Measurements from ENCODE around the gene GGA1. TPM values are rescaled to one million over a fixed set of nuclear protein-coding genes. Genes with fewer than 3 reads are reported as not detected.

Gene GGA1
- total and polyA plus RNA-seq, 2 donors from 2014 or later, result 37.5 to 61.2 TPM

DNA sequence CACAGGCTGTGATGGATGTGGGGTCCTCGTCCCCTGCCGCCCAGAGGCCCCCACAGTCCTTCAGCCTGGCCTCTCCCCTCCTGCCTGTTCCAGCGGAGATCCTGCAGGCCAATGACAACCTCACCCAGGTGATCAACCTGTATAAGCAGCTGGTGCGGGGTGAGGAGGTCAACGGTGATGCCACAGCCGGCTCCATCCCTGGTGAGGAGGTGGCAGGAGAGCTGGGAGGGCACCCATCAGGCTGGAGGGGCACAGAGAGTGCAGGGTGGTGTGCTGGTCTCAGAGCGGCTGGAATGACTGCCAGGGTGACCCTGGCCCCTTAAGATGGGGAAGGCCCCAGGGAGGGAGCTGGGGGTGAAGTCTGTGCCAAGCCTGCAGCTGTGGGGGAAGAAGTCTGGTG is 16.2 kb downstream of the GGA1 start:
- Histone ChIP-seq H3K9ac (ENCODE audit: low read length in 3 of 3) (no peak overlapping the region), H3K4me3 (ENCODE audit: low read length in 3 of 3) (no peak overlapping the region), H3K27ac (ENCODE audit: low read depth in 2 of 2, low read length in 2 of 2) (no peak overlapping the region), H3K9me3 (ENCODE audit: control insufficient read depth in 2 of 3, insufficient read depth in 1 of 3, low read length in 3 of 3) (no peaks in the 10 kb centered on the region), H3K36me3 (ENCODE audit: control insufficient read depth in 2 of 3, insufficient read depth in 3 of 3, low read length in 3 of 3) (peaks cover 0 to 6% (median 2%) of the 10 kb centered on the region in 3 donors), H3K4me1 (ENCODE audit: control insufficient read depth in 2 of 3, insufficient read depth in 2 of 3, low read depth in 1 of 3, low read length in 3 of 3) (peaks cover 0 to 2% (median 0%) of the 10 kb centered on the region in 3 donors), H3K27me3 (ENCODE audit: control insufficient read depth, insufficient read depth, low read length) (no peaks in the 10 kb centered on the region)
- DNase-seq, result no peak
- intact Hi-C loops (cut with DNase I), result no loop called here
- no peak for TF ChIP-seq CTCF (IDR thresholded peaks at IDR 0.05; ENCODE audit: borderline replicate concordance, extremely low read depth, insufficient read depth)
- no peak for FAIRE-seq

GRCh38 chr22:37625737-37626136 is 17.1 kb downstream of the GGA1 start:
- FAIRE-seq, result no peak

GRCh38 chr22:37626144-37626543 is 17.5 kb downstream of the GGA1 start:
- intact Hi-C loops (cut with DNase I), result no loop called here
- Histone ChIP-seq H3K27ac (ENCODE audit: low read depth in 2 of 2, low read length in 2 of 2) (peak overlapping the region in 1 of 2 donors; percentile 55), H3K36me3 (ENCODE audit: control insufficient read depth in 2 of 3, insufficient read depth in 3 of 3, low read length in 3 of 3) (peaks cover 0 to 6% (median 2%) of the 10 kb centered on the region in 3 donors), H3K4me3 (ENCODE audit: low read length in 3 of 3) (no peak overlapping the region), H3K27me3 (ENCODE audit: control insufficient read depth, insufficient read depth, low read length) (no peaks in the 10 kb centered on the region), H3K9me3 (ENCODE audit: control insufficient read depth in 2 of 3, insufficient read depth in 1 of 3, low read length in 3 of 3) (no peaks in the 10 kb centered on the region), H3K4me1 (ENCODE audit: control insufficient read depth in 2 of 3, insufficient read depth in 2 of 3, low read depth in 1 of 3, low read length in 3 of 3) (peaks cover 0 to 4% (median under 1%) of the 10 kb centered on the region in 3 donors), H3K9ac (ENCODE audit: low read length in 3 of 3) (no peak overlapping the region)
- FAIRE-seq (no peak), DNase-seq (peak in 1 of 5 donors; percentile 90)
- no peak for TF ChIP-seq CTCF (IDR thresholded peaks at IDR 0.05; ENCODE audit: borderline replicate concordance, extremely low read depth, insufficient read depth)

More at GRCh38 chr22:37625737-37626136, 17.1 kb downstream of the GGA1 start:
- Histone ChIP-seq H3K36me3 (ENCODE audit: control insufficient read depth in 2 of 3, insufficient read depth in 3 of 3, low read length in 3 of 3) (peaks cover 0 to 6% (median 2%) of the 10 kb centered on the region in 3 donors), H3K27ac (ENCODE audit: low read depth in 2 of 2, low read length in 2 of 2) (peak overlapping the region in 1 of 2 donors; percentile 55), H3K4me3 (ENCODE audit: low read length in 3 of 3) (no peak overlapping the region), H3K9ac (ENCODE audit: low read length in 3 of 3) (no peak overlapping the region), H3K9me3 (ENCODE audit: control insufficient read depth in 2 of 3, insufficient read depth in 1 of 3, low read length in 3 of 3) (no peaks in the 10 kb centered on the region), H3K4me1 (ENCODE audit: control insufficient read depth in 2 of 3, insufficient read depth in 2 of 3, low read depth in 1 of 3, low read length in 3 of 3) (peaks cover 0 to 2% (median 0%) of the 10 kb centered on the region in 3 donors), H3K27me3 (ENCODE audit: control insufficient read depth, insufficient read depth, low read length) (no peaks in the 10 kb centered on the region)
- TF ChIP-seq CTCF (IDR thresholded peaks at IDR 0.05; ENCODE audit: borderline replicate concordance, extremely low read depth, insufficient read depth), result no peak
- intact Hi-C loops (cut with DNase I), result no loop called here
- DNase-seq, result no peak

- no peak overlapping the region for H3K9ac ChIP-seq (ENCODE audit: low read length in 3 of 3)
- intact Hi-C loops (cut with DNase I), result no loop called here
Measured at GRCh38 chr22:37626556-37627075, 18.0 kb downstream of the GGA1 start.

More at GRCh38 chr22:37626556-37627075, 18.0 kb downstream of the GGA1 start:
- H3K36me3 ChIP-seq (ENCODE audit: control insufficient read depth in 2 of 3, insufficient read depth in 3 of 3, low read length in 3 of 3), result peaks cover 0 to 6% (median 2%) of the 10 kb centered on the region in 3 donors
- H3K27ac ChIP-seq (ENCODE audit: low read depth in 2 of 2, low read length in 2 of 2), result no peak overlapping the region
- H3K27me3 ChIP-seq (ENCODE audit: control insufficient read depth, insufficient read depth, low read length), result no peaks in the 10 kb centered on the region
- DNase-seq (no peak), FAIRE-seq (no peak)
- H3K4me3 ChIP-seq (ENCODE audit: low read length in 3 of 3), result no peak overlapping the region
- no peaks in the 10 kb centered on the region for H3K9me3 ChIP-seq (ENCODE audit: control insufficient read depth in 2 of 3, insufficient read depth in 1 of 3, low read length in 3 of 3)
- no peak for TF ChIP-seq CTCF (IDR thresholded peaks at IDR 0.05; ENCODE audit: borderline replicate concordance, extremely low read depth, insufficient read depth)
- H3K4me1 ChIP-seq (ENCODE audit: control insufficient read depth in 2 of 3, insufficient read depth in 2 of 3, low read depth in 1 of 3, low read length in 3 of 3), result peaks cover 0 to 7% (median 2%) of the 10 kb centered on the region in 3 donors

Data from kidney (tissue), 14 donors.